LNCAP (cell line): Measurements from ENCODE around the gene LUC7L2.

Experiments used
- TF ChIP-seq, protein P1 (sequence below): fragments of 450-650 bp; IDR thresholded peaks from 2 replicates; pipeline ENCODE4 v1.5.1; 2017; ENCODE audit warnings: mild to moderate bottlenecking

Gene LUC7L2

DNA sequence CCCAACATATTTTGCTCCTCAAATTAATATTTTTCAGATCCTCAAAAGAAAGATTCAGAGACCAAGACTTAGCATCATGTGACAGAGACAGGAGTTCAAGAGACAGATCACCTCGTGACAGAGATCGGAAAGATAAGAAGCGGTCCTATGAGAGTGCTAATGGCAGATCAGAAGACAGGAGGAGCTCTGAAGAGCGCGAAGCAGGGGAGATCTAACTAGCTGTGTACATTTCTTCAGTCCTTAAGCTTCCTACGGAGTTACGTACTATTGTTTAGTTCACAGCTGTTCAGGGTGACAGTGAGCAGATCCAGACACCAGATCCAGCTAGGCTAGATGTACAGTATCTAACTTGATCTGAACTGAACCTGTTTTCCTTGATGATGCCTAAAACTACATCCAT is 62.4 kb downstream of the LUC7L2 start:
- TF ChIP-seq, protein P1, sequence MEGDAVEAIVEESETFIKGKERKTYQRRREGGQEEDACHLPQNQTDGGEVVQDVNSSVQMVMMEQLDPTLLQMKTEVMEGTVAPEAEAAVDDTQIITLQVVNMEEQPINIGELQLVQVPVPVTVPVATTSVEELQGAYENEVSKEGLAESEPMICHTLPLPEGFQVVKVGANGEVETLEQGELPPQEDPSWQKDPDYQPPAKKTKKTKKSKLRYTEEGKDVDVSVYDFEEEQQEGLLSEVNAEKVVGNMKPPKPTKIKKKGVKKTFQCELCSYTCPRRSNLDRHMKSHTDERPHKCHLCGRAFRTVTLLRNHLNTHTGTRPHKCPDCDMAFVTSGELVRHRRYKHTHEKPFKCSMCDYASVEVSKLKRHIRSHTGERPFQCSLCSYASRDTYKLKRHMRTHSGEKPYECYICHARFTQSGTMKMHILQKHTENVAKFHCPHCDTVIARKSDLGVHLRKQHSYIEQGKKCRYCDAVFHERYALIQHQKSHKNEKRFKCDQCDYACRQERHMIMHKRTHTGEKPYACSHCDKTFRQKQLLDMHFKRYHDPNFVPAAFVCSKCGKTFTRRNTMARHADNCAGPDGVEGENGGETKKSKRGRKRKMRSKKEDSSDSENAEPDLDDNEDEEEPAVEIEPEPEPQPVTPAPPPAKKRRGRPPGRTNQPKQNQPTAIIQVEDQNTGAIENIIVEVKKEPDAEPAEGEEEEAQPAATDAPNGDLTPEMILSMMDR: no peak

DNA sequence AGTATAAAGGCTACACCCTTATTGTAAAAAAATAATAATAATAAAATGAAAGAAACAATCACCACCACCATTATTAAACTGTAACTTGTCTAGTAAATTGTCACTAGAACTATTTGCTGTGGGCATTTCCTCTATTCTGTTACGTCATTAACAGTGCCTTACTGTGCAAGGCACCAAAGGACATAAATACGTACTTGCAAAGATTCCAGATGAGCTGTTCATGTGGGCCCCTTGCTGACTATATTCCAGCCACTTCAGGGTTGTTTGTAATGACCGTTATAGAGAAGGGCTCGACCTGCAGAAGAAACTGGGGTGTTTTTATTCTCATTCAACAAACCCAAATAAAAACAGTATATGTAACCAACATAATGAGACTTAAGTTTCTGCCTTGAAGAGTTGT is 63.4 kb downstream of the LUC7L2 start:
- TF ChIP-seq, protein P1: no peak

DNA sequence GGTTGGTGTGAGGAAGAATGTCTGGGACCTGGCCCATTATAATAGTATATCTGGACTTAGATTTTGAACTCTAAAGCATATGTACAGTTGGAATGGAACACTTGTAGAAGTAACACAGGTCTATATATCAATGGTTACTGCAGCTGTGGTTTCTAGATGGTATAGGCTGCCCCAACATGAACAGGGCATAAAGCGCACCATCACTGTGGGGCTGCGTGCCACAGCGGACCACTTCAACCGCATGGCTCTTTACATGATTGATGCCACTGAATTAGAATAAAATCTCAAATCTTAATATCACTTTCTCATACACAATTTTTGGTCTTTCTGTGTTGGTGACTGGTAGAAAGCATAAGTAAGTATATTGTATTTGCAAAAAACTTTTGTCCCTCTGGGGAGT is 64.3 kb downstream of the LUC7L2 start:
- TF ChIP-seq, protein P1: no peak

DNA sequence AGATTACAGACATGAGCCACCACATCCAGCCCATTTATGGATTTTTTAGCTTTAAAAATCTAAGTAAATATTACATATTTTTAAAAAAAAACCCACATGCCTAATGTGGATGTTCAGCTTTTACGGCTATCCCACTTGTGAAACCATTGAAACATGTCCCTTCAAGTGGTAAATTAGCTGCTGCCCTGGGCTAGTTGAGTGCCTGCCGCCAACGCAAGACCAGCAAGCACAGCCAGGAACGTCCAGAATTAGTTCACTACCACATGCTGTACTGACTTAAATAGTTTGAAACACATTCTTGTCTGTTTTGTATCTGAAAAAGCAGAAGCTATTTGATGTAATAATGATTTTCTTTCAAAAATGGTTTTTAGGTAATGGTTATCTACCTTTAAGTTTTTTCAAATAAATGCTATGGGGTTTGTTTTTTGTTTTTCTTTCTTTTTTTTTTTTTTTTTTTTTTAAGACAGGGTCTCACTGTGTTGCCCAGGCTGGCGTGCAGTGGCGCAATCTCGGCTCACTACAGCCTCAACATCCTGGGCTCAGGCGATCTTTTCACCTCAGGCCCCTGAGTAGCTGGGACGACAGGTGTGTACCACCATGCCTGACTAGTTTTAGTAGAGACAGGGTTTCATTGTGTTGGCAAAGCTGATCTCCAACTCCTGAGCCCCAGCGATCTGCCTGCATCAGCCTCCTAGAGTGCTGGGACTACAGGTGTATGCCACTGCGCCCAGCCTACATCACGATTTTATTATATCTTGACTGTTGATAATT is 66.7 kb downstream of the LUC7L2 start:
- TF ChIP-seq, protein P1: no peak

DNA sequence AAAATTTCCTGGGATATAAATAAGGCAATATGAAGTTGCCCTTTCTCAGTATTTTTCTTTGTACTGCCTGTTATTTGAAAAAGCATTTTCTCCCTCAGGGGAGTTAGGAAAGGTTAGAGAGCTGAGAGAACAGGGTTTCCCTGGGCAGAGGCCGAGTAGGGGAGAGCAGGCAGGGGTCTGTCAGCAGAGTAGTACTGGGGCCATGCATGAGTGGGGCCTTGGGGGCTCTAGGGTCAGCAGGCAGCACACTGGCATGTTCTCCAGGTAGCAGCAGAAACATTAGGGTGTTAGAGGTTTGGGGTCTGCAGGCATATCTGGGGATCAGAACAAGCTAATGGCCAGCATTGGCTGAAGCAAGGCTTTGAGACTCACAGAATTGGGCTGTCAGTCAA is 67.3 kb downstream of the LUC7L2 start:
- TF ChIP-seq, protein P1: no peak

DNA sequence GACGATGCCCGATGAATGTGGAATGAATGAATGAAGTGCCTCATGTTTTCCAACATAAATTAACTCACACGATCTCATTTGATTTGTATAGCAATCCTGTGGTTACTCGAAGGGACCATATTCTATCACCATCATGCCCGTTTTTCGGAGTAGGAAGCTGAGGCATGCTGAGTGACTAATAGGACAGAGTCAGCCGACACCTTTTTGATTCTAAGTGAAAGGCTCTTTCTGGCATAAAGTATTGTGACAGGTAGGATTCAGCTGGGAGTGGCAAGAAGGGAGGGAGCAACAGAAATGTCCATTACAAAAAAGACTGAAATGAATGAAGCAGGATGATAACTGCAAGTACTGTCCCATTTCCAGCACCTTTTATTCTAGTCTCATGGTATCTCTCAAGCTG is 68.1 kb downstream of the LUC7L2 start:
- TF ChIP-seq, protein P1: no peak

DNA sequence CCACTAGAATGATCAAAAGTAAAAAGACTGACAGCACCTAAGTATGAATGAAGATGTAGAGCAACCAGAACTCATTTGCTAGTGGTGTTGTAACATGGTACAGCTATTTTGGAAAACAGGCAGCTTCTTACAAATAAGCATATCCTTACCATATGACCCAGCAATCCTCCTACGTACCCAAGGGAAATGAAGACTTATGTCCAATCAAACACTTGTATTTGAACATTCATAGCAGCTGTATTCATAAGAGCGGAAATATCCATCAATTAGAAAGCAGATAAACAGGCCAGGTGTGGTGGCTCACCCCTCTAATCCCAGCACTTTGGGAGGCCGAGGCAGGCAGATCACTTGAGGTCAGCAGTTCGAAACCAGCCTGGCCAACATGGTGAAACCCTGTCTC is 70.7 kb downstream of the LUC7L2 start:
- TF ChIP-seq, protein P1: no peak

DNA sequence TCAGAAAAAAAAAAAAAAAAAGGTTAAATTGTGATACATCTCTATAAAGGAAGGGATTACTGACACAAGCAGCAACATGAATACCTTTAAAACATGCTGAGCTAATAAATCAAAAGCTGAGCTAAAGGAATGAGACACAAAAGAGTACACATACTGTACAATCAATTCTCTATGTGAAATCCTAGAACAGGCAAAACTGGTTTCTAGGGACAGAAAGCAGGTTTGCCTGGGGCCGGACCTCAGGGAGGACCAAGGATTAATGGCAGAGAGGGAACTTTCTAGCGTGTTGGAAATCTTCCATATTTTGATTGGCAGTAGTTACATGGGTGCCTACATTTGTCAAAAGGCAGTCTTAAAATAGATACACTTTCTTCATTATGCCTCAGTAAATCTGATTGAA is 71.3 kb downstream of the LUC7L2 start:
- TF ChIP-seq, protein P1: no peak
